Raji (cell line): ENCODE measurements around the gene PYDC1.

ENCODE experiments used
- POLR2A ChIP-seq: IDR thresholded peaks from 2 replicates; pipeline ENCODE4 v1.6.1; 2011; ENCODE audit warnings: low read depth, low read length, control low read depth; ENCODE audit not compliant: insufficient read depth

PYDC1 gene

DNA sequence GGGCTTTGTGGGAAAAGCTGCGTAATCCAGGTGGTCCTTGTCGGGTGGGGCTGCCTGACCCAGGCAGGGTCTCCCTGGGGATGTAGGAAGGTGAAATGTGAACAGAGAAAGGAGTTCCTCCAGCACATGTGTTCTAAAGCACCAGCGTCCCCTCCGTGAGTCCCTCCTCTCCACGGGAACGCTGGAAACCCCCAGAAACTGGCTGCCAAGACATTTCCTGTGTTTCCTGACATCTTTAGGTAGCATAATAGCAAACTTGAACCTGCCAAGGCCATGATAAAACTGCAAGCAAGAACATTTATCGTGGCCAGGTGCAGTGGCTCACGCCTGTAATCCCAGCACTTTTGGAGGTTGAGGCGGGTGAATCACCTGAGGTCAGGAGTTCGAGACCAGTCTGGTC is 12.6 kb upstream of the PYDC1 start:
- TF ChIP-seq POLR2A: no peak

DNA sequence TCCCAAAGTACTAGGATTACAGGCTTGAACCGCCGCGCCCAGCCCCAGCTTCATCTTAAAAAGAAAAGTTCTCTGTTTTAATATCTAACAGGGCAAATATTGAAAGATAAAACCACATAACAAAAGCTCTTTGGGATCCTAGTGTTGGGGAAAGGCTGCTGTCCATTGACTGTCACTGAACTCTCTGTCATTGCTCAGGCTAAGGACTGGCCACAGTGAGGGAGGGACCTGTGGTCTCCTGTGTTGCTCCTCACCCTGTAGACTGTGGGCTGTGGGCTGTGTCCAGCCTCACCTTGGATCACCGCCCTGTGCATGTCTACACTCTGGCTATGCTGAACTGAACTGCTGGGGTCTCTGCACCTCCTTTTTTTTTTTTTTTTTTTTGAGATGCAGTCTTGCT is 11.3 kb upstream of the PYDC1 start:
- TF ChIP-seq POLR2A: no peak

DNA sequence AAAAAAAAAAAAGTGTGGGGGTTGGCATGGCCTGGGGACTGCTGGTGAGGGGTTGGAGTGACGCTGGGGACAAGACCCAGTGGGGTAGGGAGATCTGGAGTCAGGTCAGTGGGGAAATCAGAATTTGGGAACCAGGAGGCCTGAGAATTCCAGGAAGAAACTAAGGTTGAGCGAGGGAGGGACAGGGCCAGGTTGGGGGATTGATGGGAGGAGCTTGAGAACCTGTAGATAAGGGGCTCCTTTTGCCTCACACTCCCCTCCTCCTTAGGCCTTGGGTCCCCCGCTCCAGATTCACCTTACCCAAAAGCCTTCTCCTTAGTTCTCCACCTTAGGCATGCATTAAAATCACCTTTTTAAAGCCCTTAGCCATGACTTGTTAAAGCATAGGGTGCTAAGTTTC is 8.3 kb upstream of the PYDC1 start:
- no peak for TF ChIP-seq POLR2A

DNA sequence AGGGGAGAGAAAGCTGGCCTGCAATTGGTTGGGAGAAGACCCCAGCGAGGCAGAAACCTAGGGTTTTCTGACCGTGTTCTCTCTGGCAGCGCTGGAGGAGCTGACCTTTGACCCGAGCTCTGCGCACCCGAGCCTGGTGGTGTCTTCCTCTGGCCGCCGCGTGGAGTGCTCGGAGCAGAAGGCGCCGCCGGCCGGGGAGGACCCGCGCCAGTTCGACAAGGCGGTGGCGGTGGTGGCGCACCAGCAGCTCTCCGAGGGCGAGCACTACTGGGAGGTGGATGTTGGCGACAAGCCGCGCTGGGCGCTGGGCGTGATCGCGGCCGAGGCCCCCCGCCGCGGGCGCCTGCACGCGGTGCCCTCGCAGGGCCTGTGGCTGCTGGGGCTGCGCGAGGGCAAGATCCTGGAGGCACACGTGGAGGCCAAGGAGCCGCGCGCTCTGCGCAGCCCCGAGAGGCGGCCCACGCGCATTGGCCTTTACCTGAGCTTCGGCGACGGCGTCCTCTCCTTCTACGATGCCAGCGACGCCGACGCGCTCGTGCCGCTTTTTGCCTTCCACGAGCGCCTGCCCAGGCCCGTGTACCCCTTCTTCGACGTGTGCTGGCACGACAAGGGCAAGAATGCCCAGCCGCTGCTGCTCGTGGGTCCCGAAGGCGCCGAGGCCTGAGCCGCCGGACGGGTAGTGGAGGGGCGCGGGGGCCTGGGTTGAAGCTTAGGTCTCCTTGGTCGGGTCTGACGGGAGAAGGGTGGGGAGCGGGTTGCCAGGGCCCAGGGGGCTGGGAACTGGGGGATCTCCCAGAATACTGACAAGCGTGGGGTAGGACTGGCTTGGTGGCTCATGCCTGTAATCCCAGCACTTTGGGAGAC is 7.4 kb upstream of the PYDC1 start:
- no peak for TF ChIP-seq POLR2A

DNA sequence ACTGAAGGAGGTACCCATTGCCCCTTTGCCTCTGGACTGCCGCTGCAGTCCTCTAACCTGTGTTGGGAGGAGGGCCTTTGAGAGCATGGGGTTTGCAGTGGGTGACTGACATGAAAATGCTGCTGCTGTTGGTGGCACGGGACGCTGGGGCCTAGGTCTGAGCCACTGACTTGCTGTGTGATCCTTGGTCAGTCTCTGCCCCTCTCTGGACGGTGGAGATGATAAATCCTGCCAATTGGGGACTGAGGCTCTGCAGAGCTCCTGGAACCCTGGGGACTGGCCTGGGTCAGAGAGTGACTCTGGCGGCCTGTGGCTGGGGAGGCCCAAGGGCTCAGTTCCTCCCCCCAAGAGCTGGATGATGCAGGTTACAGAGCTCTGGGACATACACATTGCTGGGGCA is 6.1 kb upstream of the PYDC1 start:
- TF ChIP-seq POLR2A: no peak

DNA sequence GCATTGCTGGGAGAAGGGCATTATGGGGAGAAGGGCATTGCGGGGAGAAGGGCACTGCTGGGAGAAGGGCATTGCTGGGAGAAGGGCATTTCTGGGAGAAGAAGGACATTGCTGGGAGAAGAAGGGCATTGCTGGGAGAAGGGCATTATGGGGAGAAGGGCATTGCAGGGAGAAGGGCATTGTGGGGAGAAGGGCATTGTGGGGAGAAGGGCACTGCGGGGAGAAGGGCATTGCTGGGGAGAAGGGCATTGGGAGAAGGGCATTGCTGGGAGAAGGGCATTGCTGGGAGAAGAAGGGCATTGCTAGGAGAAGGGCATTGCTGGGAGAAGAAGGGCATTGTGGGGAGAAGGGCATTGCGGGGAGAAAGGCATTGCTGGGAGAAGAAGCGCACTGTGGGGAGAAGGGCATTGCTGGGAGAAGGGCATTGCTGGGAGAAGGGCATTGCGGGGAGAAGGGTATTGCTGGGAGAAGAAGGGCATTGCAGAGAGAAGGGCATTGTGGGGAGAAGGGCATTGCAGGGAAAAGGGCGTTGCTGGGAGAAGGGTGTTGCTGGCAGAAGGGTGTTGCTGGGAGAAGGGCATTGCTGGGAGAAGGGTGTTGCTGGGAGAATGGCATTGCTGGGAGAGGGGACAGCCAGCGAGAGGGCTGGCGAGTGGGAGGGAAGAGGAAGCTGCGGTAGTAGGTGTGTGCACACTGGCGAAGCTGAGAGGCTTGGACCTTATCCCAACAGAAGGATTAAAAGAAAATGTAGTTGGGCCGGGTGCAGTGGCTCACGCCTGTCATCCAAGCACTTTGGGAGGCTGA is 4.6 kb upstream of the PYDC1 start:
- TF ChIP-seq POLR2A: no peak

DNA sequence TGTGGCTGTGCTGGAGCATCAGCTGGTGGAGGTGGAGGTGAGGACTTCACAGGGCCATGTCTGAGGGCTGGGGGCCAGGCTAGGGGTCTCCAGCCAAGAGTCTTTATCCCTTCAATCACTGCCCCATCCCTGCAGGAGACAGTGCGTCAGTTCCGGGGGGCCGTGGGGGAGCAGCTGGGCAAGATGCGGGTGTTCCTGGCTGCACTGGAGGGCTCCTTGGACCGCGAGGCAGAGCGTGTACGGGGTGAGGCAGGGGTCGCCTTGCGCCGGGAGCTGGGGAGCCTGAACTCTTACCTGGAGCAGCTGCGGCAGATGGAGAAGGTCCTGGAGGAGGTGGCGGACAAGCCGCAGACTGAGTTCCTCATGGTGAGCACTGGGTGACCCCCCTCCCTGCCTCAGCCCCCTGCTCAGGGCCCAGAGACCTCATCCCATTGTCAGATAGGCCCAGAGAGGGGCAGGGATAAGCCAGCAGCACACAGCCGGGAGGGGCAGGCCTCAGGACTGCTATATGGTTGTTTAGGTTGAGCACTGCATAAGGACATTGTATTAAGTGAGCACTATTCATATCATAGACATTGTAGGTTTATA is 2.3 kb upstream of the PYDC1 start:
- no peak for TF ChIP-seq POLR2A

DNA sequence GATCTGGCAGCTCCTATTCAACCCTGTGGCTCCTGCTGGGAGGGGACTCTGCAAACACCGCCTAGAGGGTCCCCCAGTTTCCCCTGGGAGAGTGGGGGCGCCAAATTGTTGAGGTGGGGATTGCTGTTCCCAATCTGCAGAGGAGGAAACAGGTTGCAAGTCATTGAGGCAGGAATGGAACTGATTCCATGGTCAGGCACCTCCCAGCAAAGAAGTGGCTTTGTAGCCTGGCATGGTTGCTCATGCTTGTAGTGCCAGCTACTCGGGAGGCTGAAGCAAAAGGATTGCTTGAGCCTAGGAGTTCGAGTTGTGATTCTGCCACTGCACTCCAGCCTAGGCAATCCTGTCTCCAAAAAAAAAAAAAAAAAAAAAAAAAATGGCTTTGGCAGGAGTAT is 198 bp upstream of the PYDC1 start:
- TF ChIP-seq POLR2A: no peak

DNA sequence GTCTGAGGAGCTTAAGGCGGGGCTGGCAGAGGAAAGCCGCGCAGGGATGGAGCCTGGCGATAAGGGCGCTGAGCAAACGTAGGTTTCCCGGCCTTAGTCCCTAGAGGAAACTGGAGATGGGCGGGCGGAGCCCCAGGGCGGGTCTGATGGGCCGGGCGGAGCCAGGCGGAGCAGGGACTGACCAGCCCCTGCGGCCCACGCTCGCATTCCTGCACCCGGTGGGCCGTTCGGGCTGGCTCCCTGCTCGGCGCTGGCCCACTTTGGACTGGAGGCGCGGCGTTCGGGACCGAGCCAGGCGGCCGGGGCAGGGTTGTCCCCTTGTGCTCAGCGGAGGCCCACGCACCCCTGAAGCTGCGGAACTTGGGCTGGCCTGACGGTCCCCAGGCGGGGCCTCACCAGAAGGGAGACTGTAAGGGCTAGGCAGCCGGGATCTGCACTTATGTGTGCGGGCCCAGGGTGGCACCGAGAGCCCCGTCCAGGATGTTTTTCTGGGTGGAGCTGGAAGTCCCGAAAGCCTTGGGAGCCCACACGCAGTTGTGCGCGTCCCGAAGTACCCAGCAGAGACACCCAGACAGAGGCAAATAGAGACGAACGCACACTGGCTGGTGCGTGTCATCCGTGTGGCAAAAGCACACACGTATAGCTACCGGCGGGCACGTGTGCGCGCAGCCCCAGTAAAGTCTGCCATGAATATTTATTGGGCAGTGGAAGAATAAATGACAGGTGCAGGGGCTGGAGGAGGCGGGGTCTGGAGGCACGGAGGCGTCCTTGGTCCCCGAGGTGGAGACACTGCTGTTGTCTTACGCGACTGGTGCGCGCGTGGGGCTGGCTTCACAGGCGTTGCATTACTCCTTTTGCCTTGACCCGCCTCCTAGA is 1.4 kb downstream of the PYDC1 start:
- no peak for TF ChIP-seq POLR2A

DNA sequence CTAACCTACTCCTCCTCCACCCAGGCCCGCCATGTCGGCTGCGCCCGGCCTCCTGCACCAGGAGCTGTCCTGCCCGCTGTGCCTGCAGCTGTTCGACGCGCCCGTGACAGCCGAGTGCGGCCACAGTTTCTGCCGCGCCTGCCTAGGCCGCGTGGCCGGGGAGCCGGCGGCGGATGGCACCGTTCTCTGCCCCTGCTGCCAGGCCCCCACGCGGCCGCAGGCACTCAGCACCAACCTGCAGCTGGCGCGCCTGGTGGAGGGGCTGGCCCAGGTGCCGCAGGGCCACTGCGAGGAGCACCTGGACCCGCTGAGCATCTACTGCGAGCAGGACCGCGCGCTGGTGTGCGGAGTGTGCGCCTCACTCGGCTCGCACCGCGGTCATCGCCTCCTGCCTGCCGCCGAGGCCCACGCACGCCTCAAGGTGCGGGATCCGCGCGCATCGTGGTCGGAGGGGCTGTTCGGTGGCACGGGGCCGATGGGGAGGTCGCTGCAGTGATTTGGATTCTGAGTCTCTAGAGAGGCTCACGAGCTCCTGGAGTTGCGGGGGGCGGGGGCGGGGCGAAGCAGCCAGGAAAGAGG is 2.1 kb downstream of the PYDC1 start:
- no peak for TF ChIP-seq POLR2A

DNA sequence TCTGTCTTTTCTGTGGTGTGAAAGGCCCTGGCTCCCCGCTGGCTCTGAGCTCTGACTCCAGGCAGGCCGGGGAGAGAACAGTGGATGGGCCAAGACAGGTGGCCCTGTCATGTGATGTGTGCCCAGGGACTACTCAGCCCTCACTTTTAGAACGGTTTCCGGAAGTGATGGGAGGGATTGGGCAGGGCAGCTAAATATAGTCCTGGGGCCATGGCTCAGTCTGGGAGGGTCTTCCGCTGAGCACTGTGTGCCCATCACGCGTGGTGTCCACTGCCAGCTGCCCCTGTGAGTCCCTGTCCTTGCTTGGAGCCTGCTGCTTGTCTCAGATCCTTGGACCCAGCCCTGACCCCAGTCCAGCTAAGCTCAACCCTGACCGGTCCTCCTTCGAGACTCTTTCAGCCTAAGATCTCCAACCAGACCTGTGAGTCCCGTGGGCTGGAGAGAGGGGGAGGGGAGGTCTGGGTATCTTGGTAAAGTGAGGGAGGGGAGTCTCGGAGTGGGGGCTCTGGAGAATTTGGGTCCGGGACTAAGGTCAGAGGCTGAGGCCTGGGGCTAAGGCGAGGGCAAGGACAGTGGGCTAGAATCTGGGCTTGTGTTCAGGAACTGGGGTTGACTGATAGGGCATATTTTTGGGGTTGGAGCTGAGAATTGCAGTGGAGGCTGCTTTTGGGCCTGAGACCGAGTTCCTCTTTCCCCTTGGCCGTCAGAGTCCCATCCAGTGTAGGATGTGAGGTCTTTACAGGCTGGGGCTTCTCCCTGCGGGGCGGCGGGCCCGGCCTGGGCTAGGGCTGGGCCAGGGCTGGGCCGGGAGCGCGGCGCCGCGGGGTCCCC is 2.8 kb downstream of the PYDC1 start, which contains the start of gene TRIM72:
TSS of gene TRIM72 (plus strand) at position 243 of the 831 bp plus-strand sequence. CDS start 620 bp downstream, outside the sequence.
- TF ChIP-seq POLR2A: no peak

DNA sequence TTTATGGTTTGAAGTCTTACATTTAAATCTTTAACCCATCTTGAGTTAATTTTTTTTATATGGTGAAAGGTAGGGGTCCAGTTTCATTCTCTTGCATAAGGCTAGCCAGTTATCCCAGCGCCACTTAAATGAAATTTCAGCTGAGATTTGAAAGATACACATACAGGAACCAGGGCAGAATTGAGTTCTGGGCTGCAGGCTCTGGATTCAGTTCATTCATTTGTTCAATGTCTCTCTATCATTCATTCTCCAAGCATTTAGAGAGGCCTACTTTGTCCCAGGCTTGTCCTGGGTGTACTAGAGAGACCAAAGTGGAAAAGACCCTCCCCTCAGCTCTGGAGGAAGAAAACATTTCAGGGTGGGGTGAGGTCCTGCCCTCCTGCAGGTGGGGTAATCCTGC is 3.6 kb downstream of the PYDC1 start:
- TF ChIP-seq POLR2A: no peak

DNA sequence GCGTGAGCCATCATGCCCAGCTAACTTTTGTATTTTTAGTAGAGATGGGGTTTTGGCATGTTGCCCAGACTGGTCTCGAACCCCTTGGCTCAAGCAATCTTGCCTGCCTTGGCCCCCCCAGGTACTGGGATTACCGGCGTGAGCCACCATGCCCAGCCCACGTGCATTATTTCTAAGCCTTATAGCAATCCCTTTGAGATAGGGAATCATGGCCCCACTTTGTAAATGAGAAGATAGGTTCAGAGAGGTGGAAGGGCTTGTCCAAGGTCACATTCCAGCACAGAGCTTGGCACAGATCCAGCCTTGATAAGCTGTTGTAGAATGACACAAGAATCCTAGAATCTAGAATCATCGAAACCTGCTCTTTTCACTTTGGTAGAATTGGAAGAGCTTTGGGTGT is 10.2 kb downstream of the PYDC1 start:
- TF ChIP-seq POLR2A: no peak
